ENCODE measurements around the gene PIK3C3. TPM values are rescaled to one million over a fixed set of nuclear protein-coding genes. Genes with fewer than 3 reads are reported as not detected.

PIK3C3 gene
- total RNA-seq, 2 experiments from 2014 or later, result 8.3 to 22.3 TPM

GRCh38 chr18:41949206-41949920 lies 5.7 kb upstream of the PIK3C3 start:
- no peaks in the 10 kb centered on the region for H4K20me1 ChIP-seq (ENCODE audit: insufficient read depth, low read length)
- intact Hi-C loops (cut with micrococcal nuclease; ENCODE audit: unreplicated experiment), result no loop called here
- H3K9me3 ChIP-seq (ENCODE audit: low read length), result no peaks in the 10 kb centered on the region
- TF ChIP-seq EZH2phosphoT487 (IDR thresholded peaks at IDR 0.05; ENCODE audit: borderline replicate concordance, low read depth, low read length) (no peak), CTCF (conservative IDR thresholded peaks at IDR 0.05; ENCODE audit: low read length) (no peak)
- H3K4me3 ChIP-seq (ENCODE audit: low read depth, low read length, poor library complexity, severe bottlenecking), result no peak overlapping the region
- no peaks in the 10 kb centered on the region for H3K79me2 ChIP-seq (ENCODE audit: insufficient read depth, low read depth, low read length)
- H3K27ac ChIP-seq (ENCODE audit: low read depth, low read length, poor library complexity, severe bottlenecking), result no peak overlapping the region
- no peaks in the 10 kb centered on the region for H3K4me1 ChIP-seq (ENCODE audit: insufficient read depth, low read length, poor library complexity, severe bottlenecking)
- no peak overlapping the region for H3K4me2 ChIP-seq (ENCODE audit: low read length)
- POLR2A ChIA-PET, result no interaction called here
- H2AFZ ChIP-seq (ENCODE audit: low read length), result no peak overlapping the region
- no peak for DNase-seq (ENCODE audit: low spot score)
- H3K9me2 ChIP-seq (ENCODE audit: insufficient read depth, low read length), result no peaks in the 10 kb centered on the region
- CTCF ChIA-PET (ENCODE audit: unreplicated experiment), result no interaction called here
- H3K36me3 ChIP-seq (ENCODE audit: insufficient read depth, low read length), result no peaks in the 10 kb centered on the region
- no TSS peak for BruUV-seq (replicated peaks)

- H3K4me2 ChIP-seq (ENCODE audit: low read length), result peak overlapping the region; percentile 83
- no peak for TF ChIP-seq EZH2phosphoT487 (IDR thresholded peaks at IDR 0.05; ENCODE audit: borderline replicate concordance, low read depth, low read length)
- ChIA-PET POLR2A (no interaction called here), CTCF (ENCODE audit: unreplicated experiment) (no interaction called here)
- peaks cover 12% of the 10 kb centered on the region for H3K4me1 ChIP-seq (ENCODE audit: insufficient read depth, low read length, poor library complexity, severe bottlenecking)
- H3K36me3 ChIP-seq (ENCODE audit: insufficient read depth, low read length), result peaks cover 8% of the 10 kb centered on the region
- no peaks in the 10 kb centered on the region for H3K9me2 ChIP-seq (ENCODE audit: insufficient read depth, low read length)
- peak overlapping the region; percentile 89 for H3K4me3 ChIP-seq (ENCODE audit: low read depth, low read length, poor library complexity, severe bottlenecking)
- DNase-seq (ENCODE audit: low spot score), result no peak
- BruUV-seq (replicated peaks), result no TSS peak
- peak overlapping the region; percentile 99; the same call in 1 of the 2 replicates for H2AFZ ChIP-seq (ENCODE audit: low read length)
- H4K20me1 ChIP-seq (ENCODE audit: insufficient read depth, low read length), result no peaks in the 10 kb centered on the region; the same call in 1 of the 2 replicates
- no peak overlapping the region for H3K27ac ChIP-seq (ENCODE audit: low read depth, low read length, poor library complexity, severe bottlenecking)
- intact Hi-C loops (cut with micrococcal nuclease; ENCODE audit: unreplicated experiment), result no loop called here
- peaks cover 22% of the 10 kb centered on the region for H3K79me2 ChIP-seq (ENCODE audit: insufficient read depth, low read depth, low read length)
- H3K9me3 ChIP-seq (ENCODE audit: low read length), result no peaks in the 10 kb centered on the region
These were observed 654 bp downstream of the PIK3C3 start for GRCh38 chr18:41955688-41956087.

- Histone ChIP-seq H4K20me1 (ENCODE audit: insufficient read depth, low read length) (no peaks in the 10 kb centered on the region; the same call in 1 of the 2 replicates), H3K9me2 (ENCODE audit: insufficient read depth, low read length) (no peaks in the 10 kb centered on the region), H3K4me1 (ENCODE audit: insufficient read depth, low read length, poor library complexity, severe bottlenecking) (peaks cover 12% of the 10 kb centered on the region), H3K36me3 (ENCODE audit: insufficient read depth, low read length) (peaks cover 22% of the 10 kb centered on the region), H3K4me2 (ENCODE audit: low read length) (no peak overlapping the region), H3K79me2 (ENCODE audit: insufficient read depth, low read depth, low read length) (peaks cover 22% of the 10 kb centered on the region), H2AFZ (ENCODE audit: low read length) (no peak overlapping the region), H3K27ac (ENCODE audit: low read depth, low read length, poor library complexity, severe bottlenecking) (no peak overlapping the region), H3K9me3 (ENCODE audit: low read length) (no peaks in the 10 kb centered on the region), H3K4me3 (ENCODE audit: low read depth, low read length, poor library complexity, severe bottlenecking) (no peak overlapping the region)
- TF ChIP-seq EZH2phosphoT487 (IDR thresholded peaks at IDR 0.05; ENCODE audit: borderline replicate concordance, low read depth, low read length), result no peak
- no peak for TF ChIP-seq CTCF (conservative IDR thresholded peaks at IDR 0.05; ENCODE audit: low read length)
- ChIA-PET POLR2A (interaction anchor here (0.6 kb wide), 1 partner anchor 84 kb away, joined by 3 read pairs; no protein-coding TSS in a partner anchor), CTCF (ENCODE audit: unreplicated experiment) (no interaction called here)
- intact Hi-C loops (cut with micrococcal nuclease; ENCODE audit: unreplicated experiment), result no loop called here
- no peak for DNase-seq (ENCODE audit: low spot score)
- BruUV-seq (replicated peaks), result no TSS peak
These were observed 4.0 kb downstream of the PIK3C3 start for GRCh38 chr18:41959045-41959444.

All from OCI-LY7 (cell line).